Frontal cortex (tissue), 4 donors: ENCODE measurements around the gene ATP6V0E1. TPM values are rescaled to one million over a fixed set of nuclear protein-coding genes. Genes with fewer than 3 reads are reported as not detected.
"Not testable (repeated sequence)": the region's sequence is repeated elsewhere in the genome, so short reads cannot be mapped to it uniquely, and the experiment has no call there.

ENCODE experiments used
- DNase-seq, 2 donors: peaks; one replicate each; pipeline ENCODE4 v3.0.0; 2012; ENCODE audit warnings: low spot score in 2 of 2
- FAIRE-seq: peaks from 2 replicates; lab custom pipeline; 2012; peaks lifted over from hg19 to GRCh38; lab: Jason Lieb, UNC
- small RNA-seq: library from RNA; depleted of rRNA; stranded (forward); fragments of <200 nt; gene quantifications from one replicate; pipeline ENCODE3, GENCODE V24; 2014
- total RNA-seq: library from RNA; depleted of rRNA; stranded (reverse); fragments of >200 nt; gene quantifications from one replicate; pipeline ENCODE4 v1.2.3, GENCODE V29; 2014
- donor health status: control.
- donor health status: control.
- donor health status: control.

The ATP6V0E1 gene
- total RNA-seq, 1 donor from 2014 or later, result 35.1 TPM

- FAIRE-seq, result no peak
- DNase-seq, result no peak
Observed at GRCh38 chr5:173056783-173057061, 73.2 kb downstream of the ATP6V0E1 start.

- DNase-seq (peak; percentile 91 to 93), FAIRE-seq (no peak)
Observed at GRCh38 chr5:173057062-173057924, 73.7 kb downstream of the ATP6V0E1 start.

- no peak for DNase-seq
- no peak for FAIRE-seq
Observed at GRCh38 chr5:173062141-173062540, 78.6 kb downstream of the ATP6V0E1 start.

- FAIRE-seq (no peak), DNase-seq (no peak)
Observed at GRCh38 chr5:173065155-173065554, 81.6 kb downstream of the ATP6V0E1 start.

GRCh38 chr5:173069671-173070070, 86.1 kb downstream of the ATP6V0E1 start:
- no peak for DNase-seq
- no peak for FAIRE-seq

- no peak for FAIRE-seq
- DNase-seq, result no peak
Observed at GRCh38 chr5:173075137-173075843, 91.7 kb downstream of the ATP6V0E1 start.

GRCh38 chr5:173075970-173076369, 92.4 kb downstream of the ATP6V0E1 start:
- DNase-seq (no peak), FAIRE-seq (no peak)

GRCh38 chr5:173076471-173076870, 92.9 kb downstream of the ATP6V0E1 start:
- not testable (repeated sequence) for DNase-seq, FAIRE-seq

- DNase-seq (no peak), FAIRE-seq (no peak)
Observed at GRCh38 chr5:173078878-173079277, 95.3 kb downstream of the ATP6V0E1 start.

Small RNAs within 50 kb of the gene (small RNA-seq; reads per million reads assigned to genes)
- gene RF00019 (not detected), gene SNORA74B (18.0 reads per million, percentile 97 among the genes with 10 or more reads in this experiment)

Other genes with a start within 250 kb of the ATP6V0E1 start
- 32.2 TPM for gene DUSP1, start 212.6 kb upstream of the ATP6V0E1 start, total RNA-seq
- 33.0 TPM for gene ERGIC1, start 149.5 kb upstream of the ATP6V0E1 start, total RNA-seq
- 33.8 TPM for gene RPL26L1, start 24.3 kb upstream of the ATP6V0E1 start, total RNA-seq
- gene CREBRF, start 72.6 kb downstream of the ATP6V0E1 start, total RNA-seq, result 34.2 TPM
- 16.3 TPM for gene BNIP1, start 160.8 kb downstream of the ATP6V0E1 start, total RNA-seq